K562 (cell line): Measurements from ENCODE around the gene CILP. TPM values are rescaled to one million over a fixed set of nuclear protein-coding genes. Genes with fewer than 3 reads are reported as not detected.

Experiments
- ATAC-seq: fragments of 200-7000 bp; cut with Tn5 transposase; 3 replicates; pipeline ENCODE4 v1.9.1; 2020; ENCODE audit warnings: moderate library complexity
- BruUV-seq: library from RNA; stranded (reverse); fragments of 400-500 nt; replicated peaks from 2 replicates; lab custom pipeline; 2021; lab: Mats Ljungman, UMichigan
- CTCF ChIA-PET: fragments of 300-600 bp; formaldehyde crosslinking; extraction: SDS; loops from one replicate; lab custom pipeline; 2021; ENCODE audit warnings: low intra/inter-chr PET ratio; lab: Yijun Ruan, JAX
- POLR2A ChIA-PET: fragments of 300-600, 350-650 bp; sonication (Branson Sonifier 250); formaldehyde crosslinking; extraction: SDS; loops from one replicate; lab custom pipeline; 2021; ENCODE audit warnings: antibody characterized with exemption, inconsistent platforms; lab: Yijun Ruan, JAX
- DNase-seq, 4 experiments: peaks; one replicate each; pipeline versions ENCODE4 v3.0.0 to v3.0.0-alpha.2; 2011 to 2018; ENCODE audit warnings: low spot score in 3 of 4, mixed read lengths in 3 of 4; ENCODE audit errors: extremely low read depth in 1 of 4
- FAIRE-seq: peaks from 2 replicates; lab custom pipeline; 2011; peaks lifted over from hg19 to GRCh38; lab: Jason Lieb, UNC
- H2AFZ ChIP-seq: 2 replicates; pipeline ENCODE4 v1.6.0; 2011; ENCODE audit warnings: low read depth, low read length, control low read depth, inconsistent platforms
- H3K27ac ChIP-seq: fragments of 200-600 bp; 3 replicates; pipeline ENCODE4 v1.8.0; 2011; ENCODE audit warnings: low read depth, mild to moderate bottlenecking, control low read depth, inconsistent platforms, low read length, moderate library complexity, mixed read lengths; ENCODE audit errors: extremely low read depth
- H3K27me3 ChIP-seq, 2 experiments: fragments of 300-600 bp in 1 of 2; 2 replicates in 1 of 2; 3 replicates in 1 of 2; pipeline versions ENCODE4 v1.6.0 to v1.8.0; 2011; ENCODE audit warnings: inconsistent platforms in 2 of 2, low read length in 2 of 2, mild to moderate bottlenecking in 1 of 2, mixed read lengths in 1 of 2, moderate library complexity in 1 of 2; ENCODE audit not compliant: control insufficient read depth in 2 of 2, insufficient read depth in 2 of 2
- H3K36me3 ChIP-seq: fragments of 300-600 bp; 3 replicates; pipeline ENCODE4 v1.8.0; 2011; ENCODE audit warnings: mild to moderate bottlenecking, low read length, inconsistent platforms; ENCODE audit not compliant: control insufficient read depth, insufficient read depth
- H3K4me1 ChIP-seq, 2 experiments: fragments of 200-600 bp in 1 of 2; replicated peaks in 1 of 2; 2 replicates in 1 of 2; 3 replicates in 1 of 2; pipeline versions ENCODE4 v1.5.1 to v1.8.0; 2011; ENCODE audit warnings: inconsistent platforms in 2 of 2, low read length in 2 of 2, mild to moderate bottlenecking in 1 of 2, mixed read lengths in 1 of 2, moderate library complexity in 1 of 2; ENCODE audit not compliant: control insufficient read depth in 2 of 2, insufficient read depth in 2 of 2
- H3K4me2 ChIP-seq: 2 replicates; pipeline ENCODE4 v1.6.1; 2011; ENCODE audit warnings: low read length, control low read depth, inconsistent platforms, mixed read lengths; ENCODE audit not compliant: insufficient read depth
- H3K4me3 ChIP-seq: fragments of 200-600 bp; sonication (generic), shearing (Covaris generic); 2 replicates; pipeline ENCODE4 v1.5.1; 2016; ENCODE audit warnings: control low read depth, inconsistent platforms
- H3K79me2 ChIP-seq: fragments of 200-600 bp; 3 replicates; pipeline ENCODE4 v1.8.0; 2011; ENCODE audit warnings: low read length, inconsistent platforms; ENCODE audit not compliant: control insufficient read depth, insufficient read depth
- H3K9ac ChIP-seq, 2 experiments: 2 replicates each; pipeline versions ENCODE4 v1.6.0 to v1.6.1; 2011; ENCODE audit warnings: low read depth in 2 of 2, low read length in 2 of 2, control low read depth in 1 of 2, inconsistent platforms in 1 of 2, mild to moderate bottlenecking in 1 of 2, mixed read lengths in 1 of 2; ENCODE audit not compliant: insufficient read depth in 1 of 2
- H3K9me1 ChIP-seq: one replicate; pipeline ENCODE4 v1.6.0; 2011; ENCODE audit warnings: inconsistent platforms, mild to moderate bottlenecking, low read length, moderate library complexity; ENCODE audit not compliant: control insufficient read depth, insufficient read depth
- H3K9me3 ChIP-seq: replicated peaks from 2 replicates; pipeline ENCODE4 v1.5.1; 2011; ENCODE audit warnings: low read depth, low read length, inconsistent platforms; ENCODE audit not compliant: control insufficient read depth, insufficient read depth
- H4K20me1 ChIP-seq: replicated peaks from 2 replicates; pipeline ENCODE4 v1.6.1; 2011; ENCODE audit warnings: low read length, inconsistent platforms, mixed read lengths; ENCODE audit not compliant: control insufficient read depth, insufficient read depth
- HDAC6 ChIP-seq: IDR thresholded peaks from 2 replicates; pipeline ENCODE4 v1.6.1; 2012; ENCODE audit warnings: low read depth, mild to moderate bottlenecking, control low read depth, inconsistent platforms, low read length, moderate library complexity
- JUNB ChIP-seq: fragments of 450-650 bp; formaldehyde crosslinking; conservative IDR thresholded peaks from 2 replicates; pipeline ENCODE4 v1.4.0; 2020; ENCODE audit warnings: mild to moderate bottlenecking
- KHSRP ChIP-seq: fragments of 450-650 bp; IDR thresholded peaks from 2 replicates; pipeline ENCODE4 v1.6.1; 2017
- KLF10 ChIP-seq: fragments of 250-450 bp; sonication (Bioruptor Pico); IDR thresholded peaks from 2 replicates; pipeline ENCODE4 v1.6.1; 2021; ENCODE audit warnings: matching md5 sums
- MXI1 ChIP-seq: IDR thresholded peaks from 2 replicates; pipeline ENCODE4 v1.6.1; 2011; ENCODE audit warnings: low read depth, mild to moderate bottlenecking, improper control_type of control experiment, low read length
- THRAP3 ChIP-seq: fragments of 450-650 bp; IDR thresholded peaks from 2 replicates; pipeline ENCODE4 v1.6.1; 2016; ENCODE audit warnings: mild to moderate bottlenecking, inconsistent platforms, borderline replicate concordance
- TOE1 ChIP-seq, 2 experiments: fragments of 450-650 bp in 1 of 2; sonication (generic) in 1 of 2; formaldehyde crosslinking in 1 of 2; IDR thresholded peaks; 2 replicates each; pipeline versions ENCODE4 v1.7.1 to v1.8.0; 2016 to 2022; ENCODE audit warnings: borderline replicate concordance in 2 of 2, mild to moderate bottlenecking in 2 of 2, antibody characterized with exemption in 1 of 2, inconsistent platforms in 1 of 2, low read depth in 1 of 2, missing genetic modification reagents in 1 of 2, moderate library complexity in 1 of 2
- U2AF1 ChIP-seq: fragments of 200-400 bp; formaldehyde crosslinking; optimal IDR thresholded peaks from 2 replicates; pipeline ENCODE3; 2017; ENCODE audit warnings: mild to moderate bottlenecking, low read depth, low read length, moderate library complexity
- XRCC4 ChIP-seq: IDR thresholded peaks from one replicate; pipeline ENCODE4 v1.6.1; 2011; ENCODE audit not compliant: insufficient read depth, insufficient read length; ENCODE audit errors: extremely low read depth
- ZBTB8A ChIP-seq: fragments of 450-650 bp; IDR thresholded peaks from 2 replicates; pipeline ENCODE4 v1.6.1; 2018; ENCODE audit warnings: mild to moderate bottlenecking, moderate library complexity; ENCODE audit not compliant: partially characterized antibody
- ZNF239 ChIP-seq: fragments of 250-450 bp; sonication (Bioruptor Pico); IDR thresholded peaks from 2 replicates; pipeline ENCODE4 v1.4.0; 2020; ENCODE audit warnings: mild to moderate bottlenecking
- ZNF507 ChIP-seq: conservative IDR thresholded peaks from 2 replicates; pipeline ENCODE4 v1.6.1; 2017; ENCODE audit warnings: missing genetic modification characterization, missing compliant biosample characterization
- WGBS: fragments of 100-300 bp; shearing (Covaris generic); methylation state at CpG from one replicate; pipeline ENCODE4 v1.1.6; 2016; ENCODE audit warnings: low coverage, mixed read lengths; ENCODE audit not compliant: insufficient coverage; ENCODE audit errors: missing lambda C conversion rate; 5-methylcytosine and 5-hydroxymethylcytosine counted together
- in situ Hi-C: fragments of 300-500 bp; cut with MboI; formaldehyde crosslinking; loops from 4 replicates; pipeline ENCODE4 v1.15.0; 2018; ENCODE audit warnings: inconsistent platforms, mixed read lengths
- intact Hi-C: fragments of 100-400 bp; cut with micrococcal nuclease; formaldehyde crosslinking; loops from 2 replicates; pipeline ENCODE4 v1.14.2; 2022
- polyA plus RNA-seq, 8 experiments: library from polyadenylated mRNA; depleted of rRNA in 4 of 8; stranded (reverse) in 5 of 8; unstranded in 3 of 8; fragments of >200 nt; fragmentation: Nextera tagmentation in 2 of 8; fragmentation: Illumina TruSeq in 1 of 8; extraction: Ambion mirVana in 2 of 8; extraction: Trizol in 1 of 8; gene quantifications; 2 replicates each; pipeline versions ENCODE4 v1.2.1 to v1.2.3, GENCODE V29; 2011 to 2014; ENCODE audit warnings: inconsistent platforms in 1 of 8, missing spikeins in 1 of 8
- total RNA-seq, 7 experiments: library from RNA; depleted of rRNA in 6 of 7; stranded (reverse); fragments of >200 nt in 6 of 7; fragmentation: Illumina TruSeq in 2 of 7; extraction: Trizol in 2 of 7; gene quantifications; 2 replicates each; pipeline versions ENCODE4 v1.2.1 to v1.2.3, GENCODE V29; 2011 to 2021; ENCODE audit warnings: low replicate concordance in 1 of 7
- TF ChIP-seq, protein P1 (sequence below): IDR thresholded peaks from 2 replicates; pipeline ENCODE4 v1.6.1; 2014; ENCODE audit warnings: antibody characterized with exemption
- TF ChIP-seq, protein P2 (sequence below), 2 experiments: fragments of 450-650 bp; conservative IDR thresholded peaks; 2 replicates each; pipeline ENCODE4 v1.6.1; 2017; ENCODE audit warnings: mild to moderate bottlenecking in 2 of 2, moderate library complexity in 2 of 2
- TF ChIP-seq, protein P3 (sequence below), 3 experiments: fragments of 200-800 bp in 1 of 3; sonication (Bioruptor generic) in 1 of 3; sonication (generic) in 1 of 3; formaldehyde crosslinking in 1 of 3; IDR thresholded peaks; 2 replicates each; pipeline versions ENCODE4 v1.6.1 to v1.8.0; 2016 to 2022; ENCODE audit warnings: mild to moderate bottlenecking in 2 of 3, missing compliant biosample characterization in 2 of 3, missing genetic modification characterization in 2 of 3, missing genetic modification reagents in 1 of 3
- TF ChIP-seq, protein P4 (sequence below): fragments of 450-650 bp; IDR thresholded peaks from 2 replicates; pipeline ENCODE4 v1.6.1; 2016; ENCODE audit warnings: missing biosample characterization, missing genetic modification characterization

The CILP gene
- total and polyA plus RNA-seq, 9 of the 15 experiments (the other 6 are each of a cell fraction or from before 2014, with no cell fraction given) = 0.03 TPM; not detected in 8

DNA sequence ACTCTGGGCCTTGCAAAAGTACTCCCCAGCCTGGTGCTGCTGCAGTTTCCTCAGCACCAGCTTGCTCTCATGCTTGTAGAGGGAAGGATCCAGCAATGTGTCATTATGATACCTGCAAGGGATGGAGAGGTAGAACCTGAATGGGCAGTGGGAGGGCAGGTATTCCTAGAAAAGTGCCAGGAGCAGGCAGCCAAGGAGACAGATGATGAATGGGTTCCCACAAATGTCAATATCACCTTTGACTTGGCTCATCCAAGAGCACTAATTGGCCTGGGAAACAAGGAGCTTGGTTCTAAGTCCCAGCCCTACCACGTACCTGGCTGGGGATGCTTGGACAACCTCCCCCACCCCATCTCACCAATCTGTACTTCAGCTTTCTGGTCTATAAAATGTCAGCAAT, 9.4 kb downstream of the CILP start (continued):
- TF ChIP-seq, protein P1, sequence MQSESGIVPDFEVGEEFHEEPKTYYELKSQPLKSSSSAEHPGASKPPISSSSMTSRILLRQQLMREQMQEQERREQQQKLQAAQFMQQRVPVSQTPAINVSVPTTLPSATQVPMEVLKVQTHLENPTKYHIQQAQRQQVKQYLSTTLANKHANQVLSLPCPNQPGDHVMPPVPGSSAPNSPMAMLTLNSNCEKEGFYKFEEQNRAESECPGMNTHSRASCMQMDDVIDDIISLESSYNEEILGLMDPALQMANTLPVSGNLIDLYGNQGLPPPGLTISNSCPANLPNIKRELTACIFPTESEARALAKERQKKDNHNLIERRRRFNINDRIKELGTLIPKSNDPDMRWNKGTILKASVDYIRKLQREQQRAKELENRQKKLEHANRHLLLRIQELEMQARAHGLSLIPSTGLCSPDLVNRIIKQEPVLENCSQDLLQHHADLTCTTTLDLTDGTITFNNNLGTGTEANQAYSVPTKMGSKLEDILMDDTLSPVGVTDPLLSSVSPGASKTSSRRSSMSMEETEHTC = no peak
- no peak for TF ChIP-seq TOE1 (IDR thresholded peaks at IDR 0.05; ENCODE audit: borderline replicate concordance)
- no peak for TF ChIP-seq TOE1 (CRISPR knock-in tag; IDR thresholded peaks at IDR 0.05; ENCODE audit: borderline replicate concordance, low read depth)
- no peak for TF ChIP-seq ZNF239 (CRISPR knock-in tag)
- TF ChIP-seq XRCC4 = no peak
- TF ChIP-seq, all 486 proteins: peak for 0

DNA sequence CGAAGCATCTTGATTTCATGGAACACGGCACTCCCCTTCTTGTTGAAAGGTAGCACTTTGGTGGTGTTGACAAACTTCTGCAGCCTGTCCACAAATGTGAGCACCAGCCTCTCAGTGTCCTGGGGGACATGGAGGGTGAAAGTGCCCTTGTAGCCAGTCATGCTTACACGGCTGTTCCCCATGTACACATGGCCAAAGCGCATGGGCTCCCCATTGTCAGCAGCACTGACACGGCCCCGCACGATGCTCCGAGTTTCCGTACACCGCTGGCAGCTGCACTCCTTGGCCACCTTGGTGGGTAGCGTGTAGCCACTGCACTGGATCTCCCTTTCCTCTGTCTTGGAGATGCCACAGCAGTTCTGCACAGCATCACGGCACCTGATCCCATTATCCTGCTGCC, 12.7 kb downstream of the CILP start:
- Histone ChIP-seq H3K27me3 (peaks cover 14 to 24% of the 10 kb centered on the region in 2 experiments; a peak in 4 of 5 replicates), H3K9ac (no peak overlapping the region), H3K9me1 (peaks cover 7% of the 10 kb centered on the region), H3K79me2 (no peaks in the 10 kb centered on the region), H3K4me2 (no peak overlapping the region), H3K9me3 (no peaks in the 10 kb centered on the region), H3K4me3 (no peak overlapping the region), H4K20me1 (no peaks in the 10 kb centered on the region), H2AFZ (no peak overlapping the region), H3K4me1 (peaks cover 2 to 4% of the 10 kb centered on the region in 2 experiments; a peak in 3 of 5 replicates), H3K27ac (no peak overlapping the region), H3K36me3 (no peaks in the 10 kb centered on the region)
- 14% methylated on average over 12 of the region's 12 CpGs for WGBS
- BruUV-seq = no TSS peak
- intact Hi-C loops = no loop called here
- no peak for FAIRE-seq
- ATAC-seq = no peak
- in situ Hi-C loops = loop anchor here (5.0 kb wide), 2 partner anchors 74 to 184 kb away; no protein-coding TSS in a partner anchor
- DNase-seq = no peak
- POLR2A ChIA-PET = interaction anchor here (2.4 kb wide), 1 partner anchor 106 kb away, joined by 11 read pairs; the partner anchor contains the start of gene RNU5B-1
- CTCF ChIA-PET = no interaction called here
- TF ChIP-seq KLF10 (CRISPR knock-in tag) (no peak), U2AF1 (no peak), JUNB (no peak), THRAP3 (no peak), ZNF507 (tag) (no peak), KHSRP (no peak), MXI1 (no peak), ZBTB8A (no peak), HDAC6 (no peak)
- TF ChIP-seq, protein P2, sequence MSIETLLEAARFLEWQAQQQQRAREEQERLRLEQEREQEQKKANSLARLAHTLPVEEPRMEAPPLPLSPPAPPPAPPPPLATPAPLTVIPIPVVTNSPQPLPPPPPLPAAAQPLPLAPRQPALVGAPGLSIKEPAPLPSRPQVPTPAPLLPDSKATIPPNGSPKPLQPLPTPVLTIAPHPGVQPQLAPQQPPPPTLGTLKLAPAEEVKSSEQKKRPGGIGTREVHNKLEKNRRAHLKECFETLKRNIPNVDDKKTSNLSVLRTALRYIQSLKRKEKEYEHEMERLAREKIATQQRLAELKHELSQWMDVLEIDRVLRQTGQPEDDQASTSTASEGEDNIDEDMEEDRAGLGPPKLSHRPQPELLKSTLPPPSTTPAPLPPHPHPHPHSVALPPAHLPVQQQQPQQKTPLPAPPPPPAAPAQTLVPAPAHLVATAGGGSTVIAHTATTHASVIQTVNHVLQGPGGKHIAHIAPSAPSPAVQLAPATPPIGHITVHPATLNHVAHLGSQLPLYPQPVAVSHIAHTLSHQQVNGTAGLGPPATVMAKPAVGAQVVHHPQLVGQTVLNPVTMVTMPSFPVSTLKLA (conservative IDR thresholded peaks at IDR 0.05) = no peak
- TF ChIP-seq, protein P3, sequence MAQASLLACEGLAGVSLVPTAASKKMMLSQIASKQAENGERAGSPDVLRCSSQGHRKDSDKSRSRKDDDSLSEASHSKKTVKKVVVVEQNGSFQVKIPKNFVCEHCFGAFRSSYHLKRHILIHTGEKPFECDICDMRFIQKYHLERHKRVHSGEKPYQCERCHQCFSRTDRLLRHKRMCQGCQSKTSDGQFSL (CRISPR knock-in tag; IDR thresholded peaks at IDR 0.05) = no peak
- TF ChIP-seq, protein P3 (tag; IDR thresholded peaks at IDR 0.05) = no peak
- TF ChIP-seq, protein P4, sequence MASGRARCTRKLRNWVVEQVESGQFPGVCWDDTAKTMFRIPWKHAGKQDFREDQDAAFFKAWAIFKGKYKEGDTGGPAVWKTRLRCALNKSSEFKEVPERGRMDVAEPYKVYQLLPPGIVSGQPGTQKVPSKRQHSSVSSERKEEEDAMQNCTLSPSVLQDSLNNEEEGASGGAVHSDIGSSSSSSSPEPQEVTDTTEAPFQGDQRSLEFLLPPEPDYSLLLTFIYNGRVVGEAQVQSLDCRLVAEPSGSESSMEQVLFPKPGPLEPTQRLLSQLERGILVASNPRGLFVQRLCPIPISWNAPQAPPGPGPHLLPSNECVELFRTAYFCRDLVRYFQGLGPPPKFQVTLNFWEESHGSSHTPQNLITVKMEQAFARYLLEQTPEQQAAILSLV (tag) = no peak
